ENCODE measurements around the gene LRRC8A.
"Not testable (repeated sequence)": the region's sequence is repeated elsewhere in the genome, so short reads cannot be mapped to it uniquely, and the experiment has no call there.

LRRC8A gene

DNA sequence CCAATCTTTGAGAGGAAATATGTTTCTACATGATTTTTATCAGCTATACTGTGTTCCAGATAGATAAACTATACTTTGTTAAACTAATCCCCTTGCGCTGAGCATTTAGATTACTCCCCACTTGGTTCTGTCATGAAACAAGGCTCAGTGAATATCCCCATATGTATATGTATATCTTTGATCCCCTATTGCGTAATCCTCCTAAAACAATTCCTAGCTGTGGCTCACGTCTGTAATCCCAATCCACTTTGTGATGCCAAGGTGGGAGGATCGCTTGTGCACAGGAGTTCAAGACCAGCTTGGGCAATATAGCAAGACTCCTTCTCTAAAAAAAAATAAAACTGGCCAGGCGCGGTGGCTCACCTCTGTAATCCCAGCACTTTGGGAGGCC lies 41.6 kb downstream of the LRRC8A start:
- no peak for DNase-seq

DNA sequence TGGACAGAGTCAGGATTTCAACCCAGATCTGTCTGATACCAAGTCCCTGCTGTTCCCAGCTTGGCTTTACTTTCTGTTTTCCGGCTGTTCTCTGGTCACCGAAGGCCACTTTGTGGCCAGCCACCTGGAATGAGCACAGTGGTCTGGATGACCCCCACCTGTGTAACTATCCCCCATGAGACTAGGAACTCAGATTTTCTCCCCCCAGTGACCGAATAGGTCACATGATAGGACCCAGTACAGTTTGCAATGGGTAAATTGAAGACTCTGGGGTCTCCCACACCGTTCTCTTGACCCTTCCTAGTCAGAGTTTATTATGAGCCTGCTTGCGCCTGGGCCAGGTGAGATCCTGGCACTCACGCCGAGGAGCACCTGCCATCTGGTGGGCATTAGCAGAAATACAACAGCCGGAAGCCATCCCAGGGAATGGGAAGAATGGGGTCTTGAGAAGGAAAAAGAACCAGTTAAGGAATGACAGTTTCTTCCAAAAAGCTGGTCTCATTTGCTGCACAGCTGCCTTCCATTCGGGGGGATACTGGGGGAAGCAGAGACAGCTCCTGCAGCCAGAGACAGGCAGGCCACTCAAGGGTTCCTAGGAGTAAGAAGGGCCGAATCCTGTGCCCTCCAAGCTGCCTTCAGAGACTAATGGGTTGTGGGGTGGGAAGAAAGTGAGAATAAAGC lies 45.9 kb downstream of the LRRC8A start:
- DNase-seq, result peak; percentile 9 to 28

- DNase-seq, result no peak
Measured at GRCh38 chr9:128928624-128929023, 46.7 kb downstream of the LRRC8A start.

DNA sequence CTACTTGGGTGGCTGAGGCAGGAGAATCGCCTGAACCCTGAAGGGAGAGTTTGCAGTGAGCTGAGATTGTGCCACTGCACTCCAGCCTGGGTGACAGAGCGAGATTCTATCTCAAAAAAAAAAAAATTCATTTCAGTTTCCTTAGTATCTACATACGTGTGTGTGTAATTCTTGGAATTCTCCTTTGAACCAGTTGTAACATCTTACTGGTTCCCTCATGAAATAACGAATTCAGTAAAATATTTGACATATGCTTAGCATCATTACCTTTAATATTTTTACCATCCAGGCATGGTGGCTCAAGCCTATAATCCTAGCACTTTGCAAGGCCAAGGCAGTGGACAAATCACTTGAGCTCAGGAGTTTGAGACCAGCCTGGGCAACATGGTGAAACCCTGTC lies 47.6 kb downstream of the LRRC8A start:
- no peak for DNase-seq

DNA sequence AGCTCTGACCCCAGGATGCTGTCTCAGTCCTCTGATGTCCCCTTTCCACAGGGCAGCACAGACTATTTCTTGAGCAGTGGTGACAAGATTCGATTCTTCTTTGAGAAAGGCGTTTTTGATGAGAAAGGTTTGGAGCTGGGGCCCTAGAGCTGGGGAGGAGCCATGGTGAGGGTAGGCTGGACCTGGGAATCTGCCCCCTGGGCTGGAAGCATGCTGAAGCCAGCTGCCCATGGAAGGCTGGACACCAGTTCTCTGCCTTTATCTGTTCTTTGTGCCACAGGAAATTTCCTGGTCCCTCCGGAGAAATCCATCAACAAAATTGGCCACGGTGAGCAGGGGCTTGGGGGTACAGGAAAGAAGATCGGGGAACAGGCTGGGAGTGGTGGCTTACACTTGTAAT lies 51.8 kb downstream of the LRRC8A start:
- DNase-seq, result no peak

DNA sequence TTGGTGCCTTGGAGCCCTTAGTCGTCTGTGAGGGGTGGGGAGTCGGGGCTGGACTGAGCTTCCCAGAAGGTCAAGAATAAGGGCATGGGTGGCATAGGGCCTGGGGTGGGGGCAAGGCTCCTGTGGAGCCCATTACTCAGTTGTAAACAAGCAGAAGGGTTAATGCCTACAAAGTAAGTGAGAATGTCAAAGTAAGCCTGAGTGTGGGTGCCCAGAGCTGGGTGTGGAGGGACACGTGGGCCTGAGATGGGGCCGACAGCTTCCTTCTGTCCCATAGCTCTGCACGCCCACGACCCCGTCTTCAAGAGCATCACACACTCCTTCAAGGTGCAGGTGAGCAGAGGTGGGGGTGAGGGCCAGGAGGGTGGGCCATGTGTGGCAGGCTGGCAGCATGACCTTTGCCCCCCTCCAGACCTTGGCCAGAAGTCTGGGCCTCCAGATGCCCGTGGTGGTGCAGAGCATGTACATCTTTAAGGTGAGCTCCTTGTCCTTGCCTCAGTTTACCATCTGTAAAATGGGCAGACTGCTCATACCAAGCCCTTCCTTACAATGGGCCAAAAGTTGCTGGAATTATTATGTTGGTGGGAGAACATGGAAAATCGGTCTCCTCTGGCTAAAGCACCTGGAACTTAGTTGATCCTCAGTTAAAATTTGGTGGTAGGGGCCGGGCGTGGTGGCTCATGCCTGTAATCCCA lies 54.4 kb downstream of the LRRC8A start:
- DNase-seq, result no peak

DNA sequence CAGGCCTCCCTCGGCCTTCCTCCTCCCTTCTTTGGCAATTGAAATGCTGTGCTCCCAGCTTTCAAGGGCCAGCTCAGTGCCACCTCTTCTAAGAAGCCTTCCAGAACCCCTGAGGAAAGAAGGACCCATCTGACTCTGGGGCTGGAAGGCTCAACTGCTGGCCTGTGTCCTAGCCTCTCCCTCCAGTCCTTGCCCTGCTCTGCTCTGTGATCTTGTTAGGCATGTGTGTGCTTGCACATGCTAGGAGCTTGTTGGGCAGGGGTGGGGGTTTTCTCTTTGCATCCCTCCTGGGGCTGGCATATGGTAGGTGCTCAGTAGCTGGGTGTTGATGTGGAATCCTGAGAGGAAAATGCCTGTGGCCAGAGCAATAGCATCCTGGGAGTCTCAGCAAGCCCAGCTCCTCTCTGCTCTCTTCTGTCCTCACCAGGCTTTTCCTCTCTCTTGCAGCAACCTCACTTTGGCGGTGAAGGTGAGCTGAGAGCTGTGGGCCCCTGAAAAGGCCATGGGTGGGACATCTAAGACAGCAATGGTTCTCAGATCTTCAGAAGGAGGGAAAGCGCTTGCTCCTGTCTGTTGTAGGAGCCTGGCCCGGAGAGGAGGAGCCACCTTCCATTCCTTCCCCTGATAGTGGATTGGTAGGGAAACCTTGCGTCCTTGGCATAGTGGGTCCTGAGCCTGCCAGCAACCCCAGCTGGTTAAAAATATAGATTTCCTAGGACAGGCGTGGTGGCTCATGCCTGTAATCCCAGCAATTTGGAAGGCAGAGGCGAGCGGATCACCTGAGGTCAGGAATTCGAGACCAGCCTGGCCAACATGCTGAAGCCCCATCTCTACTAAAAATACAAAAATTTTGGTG lies 55.6 kb downstream of the LRRC8A start:
- DNase-seq, result no peak

- DNase-seq, result no peak
Measured at GRCh38 chr9:128940271-128940921, 58.5 kb downstream of the LRRC8A start.

- no peak for DNase-seq
Measured at GRCh38 chr9:128940946-128941755, 59.2 kb downstream of the LRRC8A start.

DNA sequence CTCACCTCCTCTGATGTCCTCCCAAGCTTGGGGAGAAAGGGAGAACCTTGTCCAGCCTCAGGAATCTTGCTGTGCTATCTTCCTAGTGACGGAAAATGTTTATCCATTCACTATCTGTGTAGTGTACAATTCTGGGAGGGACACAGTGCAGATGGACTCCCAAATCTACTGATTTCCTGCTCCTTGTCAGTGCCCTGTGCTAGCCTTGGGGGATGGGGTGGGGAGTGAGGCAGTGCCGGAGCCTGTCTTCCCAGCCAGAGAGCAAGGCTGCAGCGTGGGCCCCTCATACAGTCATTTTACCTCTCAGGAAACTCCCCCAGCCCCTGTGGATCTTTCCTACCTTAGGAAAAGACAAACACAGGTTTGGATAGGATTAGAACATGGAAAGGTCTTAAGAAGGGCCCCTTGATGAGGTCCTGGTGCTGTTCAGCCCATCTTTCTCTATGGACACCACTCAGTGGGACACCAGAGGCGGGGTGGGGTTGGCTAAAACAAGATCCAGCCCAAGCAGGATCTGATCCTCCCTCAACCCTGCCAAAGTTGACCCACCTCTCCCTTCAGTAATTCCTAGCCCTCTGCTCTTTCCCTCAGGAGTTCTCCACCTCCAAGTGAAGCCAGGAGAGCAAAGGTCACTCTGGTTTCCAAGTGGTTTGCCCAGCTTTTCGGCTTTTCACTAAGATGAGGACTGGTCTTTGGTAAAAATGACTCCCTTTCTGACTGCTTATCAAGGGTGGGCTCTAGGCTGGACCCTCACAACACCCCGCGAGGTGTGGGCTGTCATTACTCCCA lies 62.1 kb downstream of the LRRC8A start:
- no peak for DNase-seq

- DNase-seq, result not testable (repeated sequence)
Measured at GRCh38 chr9:128944966-128945365, 63.0 kb downstream of the LRRC8A start.

DNA sequence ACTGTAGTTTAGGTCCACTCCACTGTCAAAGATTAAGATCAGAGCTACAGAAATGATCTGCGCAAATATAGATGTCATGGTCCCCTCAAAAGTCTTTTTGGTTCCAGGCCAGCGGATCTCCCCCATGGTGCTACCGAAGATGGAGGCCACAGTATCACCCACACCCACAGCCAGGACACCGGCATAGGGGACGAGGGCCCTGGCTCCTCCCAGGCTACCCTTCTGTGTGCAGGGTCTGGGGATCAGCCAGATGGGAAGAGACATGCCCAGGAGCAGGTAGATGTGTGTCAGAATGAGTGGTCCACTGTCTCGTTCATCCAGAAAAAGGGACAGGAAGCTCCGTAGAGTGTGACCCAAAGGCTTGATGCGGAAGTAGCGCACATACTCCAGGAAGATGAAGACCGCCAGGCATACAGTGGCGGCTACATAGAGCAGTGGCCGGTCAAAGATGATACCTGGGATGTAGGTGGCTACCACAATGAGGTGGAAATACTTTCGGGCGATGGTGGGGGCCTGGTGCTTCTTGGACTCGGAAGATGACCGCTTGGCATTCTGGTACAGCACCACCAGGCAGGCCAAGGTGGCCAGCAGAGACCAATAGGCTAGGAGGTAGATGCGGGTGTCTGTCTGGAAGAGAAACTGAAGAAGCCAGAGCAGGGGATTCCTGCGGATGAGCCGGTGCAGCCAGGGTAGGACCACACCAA lies 64.0 kb downstream of the LRRC8A start:
- no peak for DNase-seq

DNA sequence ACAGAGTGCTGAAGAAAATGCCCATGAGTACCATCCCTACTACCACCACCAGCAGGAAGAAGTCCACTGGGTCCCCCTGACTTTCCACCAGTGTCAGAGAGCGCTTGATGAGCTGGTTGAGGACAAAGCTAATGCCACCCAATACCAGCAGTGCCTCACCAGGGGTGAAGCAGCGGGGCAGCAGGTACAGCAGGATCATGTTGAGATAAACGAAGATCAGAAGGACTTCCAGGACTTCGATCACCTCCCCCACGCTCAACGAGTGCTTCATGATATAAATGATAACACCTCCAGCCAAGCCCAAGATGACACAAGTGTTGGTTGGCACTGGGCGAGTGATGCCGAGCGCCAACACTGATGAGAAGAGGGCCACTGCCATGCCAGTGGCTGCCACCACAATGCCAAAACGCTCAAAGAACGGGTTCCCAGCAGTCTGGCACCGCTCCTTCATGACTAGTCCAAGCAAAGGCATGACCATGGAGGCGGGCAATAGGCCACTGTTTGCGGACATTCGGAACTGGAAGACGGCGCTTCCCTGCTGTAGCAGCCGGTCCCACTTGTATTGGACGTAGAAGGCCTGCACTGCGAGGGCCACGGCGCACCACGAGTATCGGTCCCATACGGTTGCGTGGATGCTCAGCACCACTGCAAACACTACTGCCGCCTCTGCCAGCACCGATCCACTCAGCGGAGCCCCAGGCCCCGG lies 64.8 kb downstream of the LRRC8A start:
- DNase-seq, result peak in 1 of 2 donors; percentile 34

- DNase-seq, result no peak
Measured at GRCh38 chr9:128947277-128947526, 65.3 kb downstream of the LRRC8A start.

DNA sequence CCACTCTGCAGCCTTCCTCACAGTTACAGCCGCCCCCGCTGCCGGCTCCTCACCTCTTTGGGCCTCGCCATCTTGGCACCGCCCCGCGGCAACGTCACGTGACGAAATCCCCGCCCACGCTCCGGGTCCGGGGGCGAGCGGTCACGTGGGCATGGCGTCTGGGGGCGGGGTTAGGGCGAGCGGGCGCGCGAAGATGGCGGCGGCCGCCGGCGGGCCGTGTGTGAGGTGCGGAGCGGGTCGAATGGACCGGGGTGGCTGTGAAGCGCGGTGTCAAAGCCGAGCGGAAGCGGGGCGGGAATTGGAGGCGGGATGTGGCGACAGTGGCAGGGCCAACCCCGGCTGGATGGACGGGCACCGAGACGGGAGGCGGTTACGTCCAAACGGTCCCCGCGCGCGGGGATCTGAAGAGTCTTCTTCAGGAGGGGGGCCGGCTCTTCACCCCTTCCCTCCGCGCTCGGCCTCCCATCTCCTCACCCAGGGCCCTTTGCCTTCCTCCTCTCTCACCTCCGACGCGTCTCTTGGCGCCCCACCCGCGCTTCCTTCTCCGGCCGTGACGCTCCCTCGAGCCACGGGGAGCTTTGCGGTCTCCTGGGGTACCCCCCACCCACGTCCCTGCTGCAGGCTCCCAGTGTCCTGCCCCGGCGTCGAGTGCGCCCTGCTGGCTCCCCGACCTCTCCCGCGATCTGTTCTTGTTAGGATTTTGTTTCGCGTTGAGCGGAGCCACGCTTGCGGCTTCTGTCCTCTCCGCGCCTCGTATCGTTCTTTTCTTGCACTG lies 65.8 kb downstream of the LRRC8A start, which contains the start of the genes DOLK and NUP188:
DOLK (minus strand) TSS at position 77 of the 775 bp plus-strand sequence. CDS start 300 bp downstream, outside the sequence.
NUP188 (plus strand) TSS at position 173 of the 775 bp plus-strand sequence; CDS start at position 194, 21 bp downstream.
- peak; percentile 97 for DNase-seq

DNA sequence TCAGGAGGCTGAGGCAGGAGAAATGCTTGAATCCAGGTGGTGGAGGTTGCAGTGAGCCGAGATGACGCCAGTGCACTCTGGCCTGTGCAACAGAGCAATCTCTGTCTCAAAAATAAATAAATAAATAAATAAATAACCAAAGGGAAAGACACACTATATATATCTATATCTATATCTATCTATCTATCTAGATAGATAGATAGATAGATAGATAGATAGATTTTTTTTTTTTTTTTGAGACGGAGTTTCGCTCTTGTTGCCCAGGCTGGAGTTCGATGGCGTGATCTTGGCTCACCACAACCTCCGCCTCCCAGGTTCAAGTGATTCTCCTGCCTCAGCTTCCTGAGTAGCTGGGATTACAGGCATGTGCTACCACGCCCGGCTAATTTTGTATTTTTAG lies 79.5 kb downstream of the LRRC8A start:
- DNase-seq, result not testable (repeated sequence)

Measured in inflammatory macrophage (primary cell).